Measurements from ENCODE around the gene TBC1D20. TPM values are rescaled to one million over a fixed set of nuclear protein-coding genes. Genes with fewer than 3 reads are reported as not detected.
A peak's percentile ranks its signal among the peaks of the same experiment; 100 is the strongest.
"Not testable (repeated sequence)": the region's sequence is repeated elsewhere in the genome, so short reads cannot be mapped to it uniquely, and the experiment has no call there.

TBC1D20 gene
- total RNA-seq, 2 donors from 2014 or later = 20.6 to 29.4 TPM

DNA sequence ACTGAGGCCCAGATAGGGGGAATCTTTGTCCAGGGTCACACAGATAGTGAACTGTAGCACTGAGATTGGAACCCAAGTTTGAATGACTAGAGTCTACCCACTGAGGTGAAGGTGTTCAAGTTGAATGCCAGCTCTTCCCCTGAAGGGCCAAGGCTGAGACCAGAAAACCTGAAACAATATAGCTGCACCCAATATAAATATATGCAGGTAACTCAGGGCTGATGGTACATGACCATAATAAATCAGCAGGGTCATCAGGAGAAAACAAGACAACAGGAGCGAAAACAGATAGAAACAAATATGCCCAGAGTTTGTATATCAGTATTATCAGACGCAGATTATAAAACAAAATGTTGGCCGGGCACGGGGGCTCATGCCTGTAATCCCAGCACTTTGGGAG lies 58.2 kb downstream of the TBC1D20 start:
- H3K9me3 ChIP-seq (ENCODE audit: control insufficient read depth, low read length, poor library complexity, severe bottlenecking) = no peaks in the 10 kb centered on the region
- Mint-ChIP-seq H3K27me3 (no peaks in the 10 kb centered on the region), H3K27ac (no peak overlapping the region), H3K4me1 (peaks cover 19% of the 10 kb centered on the region), H3K36me3 (ENCODE audit: low read depth) (no peaks in the 10 kb centered on the region), H3K4me3 (no peak overlapping the region)
- DNase-seq (no peak), ATAC-seq (no peak)

DNA sequence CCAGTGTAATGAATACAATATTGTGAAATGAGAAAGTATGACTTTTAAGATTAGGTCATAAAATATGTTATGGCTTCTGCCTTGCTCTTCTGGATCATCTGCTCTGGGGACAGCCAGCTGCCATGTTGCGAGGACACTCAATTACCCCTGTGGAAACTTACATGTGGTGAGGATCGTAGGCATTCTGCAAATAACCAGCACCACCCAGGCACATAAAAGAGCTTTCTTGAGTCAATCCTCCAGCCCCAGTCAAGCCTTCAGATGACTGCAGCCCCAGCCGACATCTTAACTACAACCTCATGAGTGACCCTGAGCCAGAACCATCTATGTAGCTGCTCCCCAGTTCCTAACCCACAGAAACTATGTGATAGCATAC lies 58.8 kb downstream of the TBC1D20 start:
- no peak for DNase-seq
- no peaks in the 10 kb centered on the region for H3K9me3 ChIP-seq (ENCODE audit: control insufficient read depth, low read length, poor library complexity, severe bottlenecking)
- Mint-ChIP-seq H3K36me3 (ENCODE audit: low read depth) (no peaks in the 10 kb centered on the region), H3K27me3 (no peaks in the 10 kb centered on the region), H3K4me3 (no peak overlapping the region), H3K4me1 (peaks cover 15% of the 10 kb centered on the region), H3K27ac (no peak overlapping the region)
- no peak for ATAC-seq

DNA sequence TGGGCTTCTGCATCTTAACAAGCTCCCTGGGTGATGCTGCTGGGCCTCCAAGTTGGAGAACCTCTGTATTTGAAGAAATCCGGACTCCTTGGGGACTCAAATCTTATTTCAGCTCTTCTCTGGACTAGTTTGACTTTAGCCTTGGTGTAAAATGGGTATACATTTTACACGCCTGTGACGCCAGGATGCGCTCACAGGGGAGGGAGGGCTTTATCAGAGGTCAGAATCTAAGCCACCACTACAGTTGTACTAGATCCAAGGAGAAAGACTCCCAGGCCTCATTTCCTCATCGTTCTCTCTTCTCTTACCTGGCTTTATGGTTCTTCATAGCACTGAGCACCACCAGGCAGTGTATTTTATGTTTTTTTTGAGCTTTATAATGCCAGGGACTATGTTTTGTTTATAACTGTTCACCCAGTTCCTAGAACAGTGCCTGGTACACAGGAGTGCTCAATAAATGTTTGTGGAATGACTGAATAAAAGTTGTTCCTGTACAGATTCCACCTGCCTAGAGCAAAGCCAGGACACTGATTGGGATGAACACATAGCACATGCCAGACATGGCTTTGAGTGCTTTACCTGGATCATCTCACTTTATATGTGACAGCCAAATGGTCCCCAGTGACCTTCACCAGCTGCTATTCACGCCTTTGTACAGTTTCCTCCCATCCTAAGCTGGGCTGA lies 59.3 kb downstream of the TBC1D20 start:
- H3K4me3 Mint-ChIP-seq = no peak overlapping the region
- no peaks in the 10 kb centered on the region for H3K36me3 Mint-ChIP-seq (ENCODE audit: low read depth)
- H3K27me3 Mint-ChIP-seq = no peaks in the 10 kb centered on the region
- H3K9me3 ChIP-seq (ENCODE audit: control insufficient read depth, low read length, poor library complexity, severe bottlenecking) = no peaks in the 10 kb centered on the region
- DNase-seq (no peak), ATAC-seq (no peak)
- H3K27ac Mint-ChIP-seq = no peak overlapping the region
- H3K4me1 Mint-ChIP-seq = peaks cover 15% of the 10 kb centered on the region

DNA sequence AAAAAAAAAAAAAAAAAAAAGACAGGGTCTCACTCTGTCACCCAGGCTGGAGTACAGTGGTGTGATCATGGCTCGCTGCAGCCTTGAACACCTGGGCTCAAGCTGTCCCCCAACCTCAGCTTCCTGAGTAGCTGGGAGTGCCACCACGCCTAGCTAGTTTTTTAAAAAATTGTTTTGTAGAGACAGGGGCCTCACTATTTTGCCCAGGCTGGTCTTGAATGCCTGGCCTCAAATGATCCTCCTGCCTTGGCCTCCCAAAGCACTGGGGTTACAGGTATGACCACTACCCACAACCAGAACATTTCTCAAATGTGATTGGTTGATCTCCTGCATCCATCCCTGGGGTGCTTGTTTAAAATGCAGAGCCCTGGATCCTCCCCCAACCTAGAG lies 59.8 kb downstream of the TBC1D20 start:
- no peak for ATAC-seq
- Mint-ChIP-seq H3K27me3 (no peaks in the 10 kb centered on the region), H3K27ac (no peak overlapping the region), H3K36me3 (ENCODE audit: low read depth) (no peaks in the 10 kb centered on the region), H3K4me3 (no peak overlapping the region), H3K4me1 (peaks cover 15% of the 10 kb centered on the region)
- H3K9me3 ChIP-seq (ENCODE audit: control insufficient read depth, low read length, poor library complexity, severe bottlenecking) = no peaks in the 10 kb centered on the region
- no peak for DNase-seq

DNA sequence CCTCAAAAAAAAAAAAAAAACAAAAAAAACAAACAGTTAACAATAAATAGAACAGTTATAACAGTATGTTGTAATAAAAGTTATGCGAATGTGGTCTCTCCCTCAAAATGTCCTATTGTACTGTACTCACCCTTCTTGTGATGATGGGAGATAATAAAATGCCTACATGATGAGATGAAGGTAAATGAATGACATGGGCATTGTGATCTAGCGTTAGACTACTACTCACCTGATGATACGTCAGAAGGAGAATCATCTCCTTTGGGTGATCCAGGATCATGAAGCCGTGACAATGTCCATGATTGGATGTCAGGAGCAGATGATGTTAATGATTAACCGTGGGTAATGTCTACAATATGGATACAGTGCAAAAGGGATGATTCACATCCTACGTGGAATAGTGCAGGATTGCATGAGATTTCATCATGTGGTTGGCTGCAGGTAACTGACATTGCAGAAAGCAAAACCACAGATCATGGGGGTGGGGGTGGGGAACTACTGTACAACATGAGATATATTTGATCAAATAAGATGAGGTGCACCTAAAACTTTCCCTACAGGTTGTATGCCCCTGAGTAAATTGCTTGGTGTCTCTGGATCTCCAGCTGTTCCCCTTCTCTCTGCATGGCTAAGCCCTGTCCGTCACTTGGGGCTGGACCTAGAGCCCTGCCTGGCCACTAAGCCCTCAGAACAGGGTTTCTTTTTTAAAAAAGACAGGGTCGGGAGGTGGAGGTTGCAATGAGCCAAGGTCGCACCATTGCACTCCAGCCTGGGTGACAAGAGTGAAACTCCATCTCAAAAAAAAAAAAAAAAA lies 60.4 kb downstream of the TBC1D20 start:
- Mint-ChIP-seq H3K36me3 (ENCODE audit: low read depth) (no peaks in the 10 kb centered on the region), H3K27me3 (no peaks in the 10 kb centered on the region), H3K4me3 (no peak overlapping the region), H3K4me1 (peaks cover 10% of the 10 kb centered on the region), H3K27ac (no peak overlapping the region)
- no peaks in the 10 kb centered on the region for H3K9me3 ChIP-seq (ENCODE audit: control insufficient read depth, low read length, poor library complexity, severe bottlenecking)
- DNase-seq (no peak), ATAC-seq (no peak)

GRCh38 chr20:400454-401275 lies 61.7 kb downstream of the TBC1D20 start:
- ATAC-seq (no peak), DNase-seq (no peak)
- Mint-ChIP-seq H3K4me1 (peaks cover 7% of the 10 kb centered on the region), H3K27me3 (no peaks in the 10 kb centered on the region), H3K27ac (no peak overlapping the region), H3K36me3 (ENCODE audit: low read depth) (no peaks in the 10 kb centered on the region), H3K4me3 (no peak overlapping the region)
- H3K9me3 ChIP-seq (ENCODE audit: control insufficient read depth, low read length, poor library complexity, severe bottlenecking) = no peaks in the 10 kb centered on the region

DNA sequence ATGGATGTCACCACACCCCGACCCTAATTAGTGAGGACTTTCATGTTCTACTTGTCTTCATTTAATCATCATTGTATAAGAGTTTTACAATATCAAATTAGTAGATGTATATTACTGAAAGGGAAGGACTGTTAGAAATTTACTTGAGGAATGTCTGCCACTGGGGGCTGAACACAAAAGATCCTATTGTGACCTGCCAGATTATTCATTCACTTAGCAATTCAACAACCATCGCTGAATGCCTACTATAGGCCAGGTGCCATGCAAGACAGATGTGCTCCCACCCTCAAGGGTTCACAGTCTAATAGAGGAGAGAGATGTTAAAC lies 62.2 kb downstream of the TBC1D20 start:
- DNase-seq (no peak), ATAC-seq (no peak)
- no peak overlapping the region for H3K4me3 Mint-ChIP-seq
- H3K27ac Mint-ChIP-seq = no peak overlapping the region
- H3K27me3 Mint-ChIP-seq = no peaks in the 10 kb centered on the region
- no peaks in the 10 kb centered on the region for H3K36me3 Mint-ChIP-seq (ENCODE audit: low read depth)
- H3K9me3 ChIP-seq (ENCODE audit: control insufficient read depth, low read length, poor library complexity, severe bottlenecking) = no peaks in the 10 kb centered on the region
- H3K4me1 Mint-ChIP-seq = peaks cover 5% of the 10 kb centered on the region

GRCh38 chr20:399182-399707 lies 63.1 kb downstream of the TBC1D20 start:
- Mint-ChIP-seq H3K4me3 (no peak overlapping the region), H3K4me1 (peaks cover 5% of the 10 kb centered on the region)

DNA sequence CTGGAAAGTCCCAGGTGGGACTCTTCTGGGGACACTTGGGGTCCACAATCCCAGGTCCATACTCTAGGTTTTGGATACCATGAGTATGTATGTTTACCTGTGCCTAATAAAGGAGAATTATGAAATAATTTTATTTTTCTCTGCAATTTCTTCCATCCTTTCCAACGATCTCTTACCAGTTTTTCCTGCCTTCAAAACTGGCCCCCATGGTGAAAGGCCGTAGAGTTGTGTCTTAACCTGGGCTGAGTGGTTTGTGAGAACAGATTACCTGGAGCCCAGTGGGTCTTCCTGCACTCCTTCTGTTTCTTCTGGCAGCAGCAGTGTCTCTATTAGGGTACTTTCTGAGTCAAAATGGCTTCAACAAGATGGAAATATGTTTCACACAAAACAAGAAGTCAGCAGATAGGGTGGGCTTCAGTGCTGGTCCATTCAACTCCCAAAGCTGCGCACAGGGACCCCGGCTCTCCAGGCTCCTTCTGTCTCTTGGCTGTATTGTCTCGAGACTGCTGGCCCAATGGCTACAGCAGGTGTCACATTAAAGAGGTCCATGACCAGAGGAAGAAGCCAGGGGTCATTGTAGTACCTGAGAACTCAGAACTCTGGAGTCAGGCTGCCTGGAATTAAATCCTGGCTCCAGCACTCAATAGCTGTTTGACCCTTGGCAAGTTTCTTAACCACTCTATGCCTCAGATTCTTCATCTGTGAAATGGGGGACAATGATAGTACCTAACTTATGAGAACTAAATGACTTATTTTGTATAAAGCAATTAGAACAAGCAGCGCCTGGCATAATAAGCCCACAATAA lies 64.7 kb downstream of the TBC1D20 start:
- no peak overlapping the region for H3K27ac Mint-ChIP-seq
- H3K27me3 Mint-ChIP-seq = no peaks in the 10 kb centered on the region
- no peak for DNase-seq
- peaks cover 2% of the 10 kb centered on the region for H3K4me1 Mint-ChIP-seq
- no peaks in the 10 kb centered on the region for H3K9me3 ChIP-seq (ENCODE audit: control insufficient read depth, low read length, poor library complexity, severe bottlenecking)
- no peaks in the 10 kb centered on the region for H3K36me3 Mint-ChIP-seq (ENCODE audit: low read depth)
- H3K4me3 Mint-ChIP-seq = no peak overlapping the region
- ATAC-seq = no peak

More at GRCh38 chr20:399182-399707, 63.1 kb downstream of the TBC1D20 start:
- no peaks in the 10 kb centered on the region for H3K36me3 Mint-ChIP-seq (ENCODE audit: low read depth)
- H3K9me3 ChIP-seq (ENCODE audit: control insufficient read depth, low read length, poor library complexity, severe bottlenecking) = no peaks in the 10 kb centered on the region
- H3K27me3 Mint-ChIP-seq = no peaks in the 10 kb centered on the region
- no peak for DNase-seq
- no peak for ATAC-seq
- H3K27ac Mint-ChIP-seq = no peak overlapping the region

- ATAC-seq = no peak
- H3K27ac Mint-ChIP-seq = no peak overlapping the region
- no peaks in the 10 kb centered on the region for H3K36me3 Mint-ChIP-seq (ENCODE audit: low read depth)
These were observed 65.5 kb downstream of the TBC1D20 start for GRCh38 chr20:396619-397431.

GRCh38 chr20:396252-396618 lies 66.1 kb downstream of the TBC1D20 start:
- H3K9me3 ChIP-seq (ENCODE audit: control insufficient read depth, low read length, poor library complexity, severe bottlenecking) = no peaks in the 10 kb centered on the region
- H3K27ac Mint-ChIP-seq = no peak overlapping the region
- H3K36me3 Mint-ChIP-seq (ENCODE audit: low read depth) = no peaks in the 10 kb centered on the region
- no peak overlapping the region for H3K4me3 Mint-ChIP-seq
- H3K27me3 Mint-ChIP-seq = no peaks in the 10 kb centered on the region
- DNase-seq = no peak
- no peaks in the 10 kb centered on the region for H3K4me1 Mint-ChIP-seq
- no peak for ATAC-seq

More at GRCh38 chr20:396619-397431, 65.5 kb downstream of the TBC1D20 start:
- DNase-seq = no peak
- Mint-ChIP-seq H3K27me3 (no peaks in the 10 kb centered on the region), H3K4me1 (peaks cover 2% of the 10 kb centered on the region), H3K4me3 (no peak overlapping the region)
- no peaks in the 10 kb centered on the region for H3K9me3 ChIP-seq (ENCODE audit: control insufficient read depth, low read length, poor library complexity, severe bottlenecking)

- H3K9me3 ChIP-seq (ENCODE audit: control insufficient read depth, low read length, poor library complexity, severe bottlenecking); H3K36me3 Mint-ChIP-seq (ENCODE audit: low read depth); H3K4me3 Mint-ChIP-seq; ATAC-seq; H3K4me1 Mint-ChIP-seq; H3K27me3 Mint-ChIP-seq; DNase-seq: not testable (repeated sequence)
- H3K27ac Mint-ChIP-seq = peak overlapping the region; percentile 6
These were observed 69.0 kb downstream of the TBC1D20 start for GRCh38 chr20:393296-393695.

Data from T-helper 17 cell (primary cell).